GM18519 (cell line): ENCODE measurements around the gene TACR2.

Source experiments
- ATAC-seq: cut with Tn5 transposase; IDR thresholded peaks from one replicate; pipeline ENCODE4 v1.9.1; 2021; ENCODE audit warnings: mild to moderate bottlenecking, moderate library complexity; ENCODE audit not compliant: unreplicated experiment, low FRiP score

Gene TACR2

DNA sequence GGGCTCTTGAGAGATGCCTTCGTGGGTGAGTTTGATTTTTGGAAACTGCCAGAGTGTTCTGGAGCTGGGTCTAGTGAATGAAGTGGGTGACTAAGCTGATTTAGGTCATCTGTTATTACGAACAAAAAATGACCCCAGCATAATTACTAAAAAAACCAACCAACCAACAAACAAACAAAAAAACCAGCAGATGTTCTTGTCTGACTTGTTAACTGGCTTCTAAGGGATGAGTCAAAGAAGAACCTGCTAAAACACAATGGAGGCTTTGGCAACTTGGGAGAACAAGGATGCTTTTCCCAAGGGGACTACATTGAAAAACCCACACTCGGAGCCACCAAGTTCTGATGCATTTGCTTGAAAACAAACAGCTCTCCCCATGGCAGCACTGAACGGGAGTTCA, 11.5 kb downstream of the TACR2 start:
- no peak for ATAC-seq

DNA sequence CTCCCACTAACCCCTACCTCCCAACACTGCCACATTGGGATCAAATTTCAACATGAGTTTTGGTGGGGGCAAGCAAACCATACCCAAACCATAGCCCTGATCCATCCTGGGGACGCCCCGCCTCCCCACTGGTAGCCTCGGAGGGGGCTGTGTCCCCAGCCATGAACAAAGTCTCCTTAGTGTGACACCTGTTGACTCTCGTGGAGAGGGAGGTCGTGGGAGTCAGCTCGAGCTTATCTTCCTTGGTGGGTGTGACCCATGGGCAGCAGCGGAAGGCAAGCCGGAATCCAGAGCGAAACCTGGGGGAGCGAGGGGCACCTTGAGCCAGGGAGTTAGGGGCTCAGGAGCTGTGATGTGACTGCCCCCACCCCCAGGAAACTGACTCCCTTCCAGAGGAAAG, 11.9 kb downstream of the TACR2 start:
- no peak for ATAC-seq

DNA sequence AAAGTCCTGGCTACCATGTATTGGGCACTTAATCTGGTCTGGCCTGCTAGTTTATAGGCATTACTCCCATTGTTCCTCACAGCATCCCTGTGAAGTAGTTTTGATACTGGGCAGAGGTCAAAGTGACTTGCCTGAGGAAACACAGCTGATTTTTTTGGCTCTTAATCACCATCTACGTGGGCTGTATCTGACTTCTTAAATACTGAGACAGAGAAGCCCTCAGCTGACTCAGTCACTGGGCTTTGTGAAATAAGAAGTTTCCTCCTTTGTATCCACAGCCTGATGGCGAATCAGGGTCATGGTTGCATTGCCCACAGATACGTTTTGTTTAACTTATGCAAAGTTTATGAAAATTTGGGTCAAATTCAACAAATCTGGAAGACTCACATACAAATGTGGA, 13.2 kb downstream of the TACR2 start:
- ATAC-seq, result no peak

DNA sequence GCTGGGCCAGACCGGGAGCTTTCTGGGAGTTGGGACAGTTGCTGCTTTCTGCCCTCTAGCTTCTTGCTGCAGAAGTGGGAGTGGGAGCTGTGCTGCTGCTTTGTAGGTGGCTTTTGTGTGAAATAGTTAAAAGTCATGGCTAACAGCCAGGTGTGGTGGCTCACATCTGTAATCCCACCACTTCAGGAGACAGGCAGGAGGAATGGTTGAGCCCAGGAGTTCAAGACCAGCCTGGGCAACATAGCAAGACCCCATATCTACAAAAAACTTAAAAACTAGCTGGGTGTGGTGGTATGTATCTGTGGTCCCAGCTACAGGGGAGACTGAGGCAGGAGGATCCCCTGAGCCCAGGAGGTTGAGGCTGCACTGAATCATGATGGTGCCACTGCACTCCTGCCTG, 13.7 kb downstream of the TACR2 start:
- no peak for ATAC-seq

DNA sequence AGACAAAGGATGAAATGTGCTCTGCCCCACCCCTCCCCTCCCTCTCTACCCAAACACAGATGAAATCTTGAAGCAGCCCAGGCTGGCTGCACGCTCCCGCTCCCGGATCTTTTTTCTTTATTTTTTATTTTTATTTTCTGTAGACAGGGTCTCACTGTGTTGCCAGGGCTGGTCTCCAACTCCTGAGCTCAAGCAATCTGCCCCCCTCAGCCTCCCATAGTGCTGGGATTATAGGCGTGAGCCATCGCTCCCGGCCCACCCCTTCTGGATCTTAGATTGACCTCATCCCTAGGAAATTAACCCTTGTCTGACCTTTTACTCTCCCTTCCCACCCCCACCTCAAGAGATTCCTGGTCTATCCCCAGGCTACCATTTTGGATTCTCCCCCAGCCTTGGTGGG, 14.3 kb downstream of the TACR2 start:
- no peak for ATAC-seq

DNA sequence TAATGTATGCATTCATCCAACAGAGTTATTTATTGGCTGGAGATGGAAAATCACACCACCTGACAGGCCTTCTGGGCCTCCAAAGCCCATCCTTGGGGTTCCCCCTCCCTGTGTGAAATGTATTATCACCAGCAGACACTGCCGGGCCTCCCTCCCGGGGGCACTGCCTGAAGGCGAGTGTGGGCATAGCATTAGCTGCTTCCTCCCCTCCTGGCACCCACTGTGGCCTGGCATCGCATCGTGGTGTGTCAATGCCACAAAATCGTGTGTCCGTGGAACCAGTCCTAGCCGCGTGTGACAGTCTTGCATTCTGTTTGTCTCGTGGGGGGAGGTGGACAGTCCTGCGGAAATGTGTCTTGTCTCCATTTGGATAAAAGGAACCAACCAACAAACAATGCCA, 15.3 kb downstream of the TACR2 start:
- ATAC-seq, result no peak

DNA sequence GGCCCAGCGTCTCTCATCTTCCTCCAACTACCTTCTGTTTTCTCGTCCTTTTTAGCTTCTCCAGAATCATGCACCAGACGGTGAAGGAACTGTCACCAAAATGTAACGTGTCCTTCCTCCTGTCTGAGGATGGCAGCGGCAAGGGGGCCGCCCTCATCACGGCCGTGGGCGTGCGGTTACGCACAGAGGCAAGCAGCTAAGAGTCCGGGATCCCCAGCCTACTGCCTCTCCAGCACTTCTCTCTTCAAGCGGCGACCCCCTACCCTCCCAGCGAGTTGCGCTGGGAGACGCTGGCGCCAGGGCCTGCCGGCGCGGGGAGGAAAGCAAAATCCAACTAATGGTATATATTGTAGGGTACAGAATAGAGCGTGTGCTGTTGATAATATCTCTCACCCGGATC, 15.8 kb downstream of the TACR2 start:
- no peak for ATAC-seq

DNA sequence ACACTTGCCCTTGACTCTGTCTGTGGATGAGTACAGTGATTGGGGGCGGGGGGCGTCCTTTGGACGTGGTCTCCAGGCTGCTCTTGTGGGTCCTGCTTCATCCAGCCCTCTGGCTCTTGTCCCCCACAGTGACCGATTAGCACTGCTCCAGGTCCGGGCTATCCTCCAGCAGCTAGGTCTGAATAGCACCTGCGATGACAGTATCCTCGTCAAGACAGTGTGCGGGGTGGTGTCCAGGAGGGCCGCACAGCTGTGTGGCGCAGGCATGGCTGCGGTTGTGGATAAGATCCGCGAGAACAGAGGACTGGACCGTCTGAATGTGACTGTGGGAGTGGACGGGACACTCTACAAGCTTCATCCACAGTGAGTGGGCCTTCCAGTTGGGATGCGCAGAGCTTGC, 18.3 kb downstream of the TACR2 start:
- ATAC-seq, result no peak

DNA sequence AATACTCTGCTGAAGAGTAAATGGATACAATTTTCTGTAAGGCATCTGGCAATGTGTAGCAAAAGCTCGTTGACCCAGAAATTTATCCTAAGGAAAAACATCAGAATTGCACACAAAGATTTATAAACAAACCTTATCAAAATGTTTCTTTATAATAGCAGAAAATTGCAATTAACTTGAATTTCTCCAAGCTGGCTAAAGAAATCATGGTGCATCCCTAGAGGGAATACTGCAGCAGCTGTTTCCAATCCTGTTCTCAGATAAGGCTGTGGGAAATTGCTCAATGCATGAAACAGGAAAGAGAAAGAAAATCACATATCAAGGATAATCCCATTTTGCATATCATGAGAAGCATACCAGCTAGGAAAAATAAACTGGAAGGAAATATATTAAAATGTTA, 18.7 kb downstream of the TACR2 start:
- ATAC-seq, result no peak

DNA sequence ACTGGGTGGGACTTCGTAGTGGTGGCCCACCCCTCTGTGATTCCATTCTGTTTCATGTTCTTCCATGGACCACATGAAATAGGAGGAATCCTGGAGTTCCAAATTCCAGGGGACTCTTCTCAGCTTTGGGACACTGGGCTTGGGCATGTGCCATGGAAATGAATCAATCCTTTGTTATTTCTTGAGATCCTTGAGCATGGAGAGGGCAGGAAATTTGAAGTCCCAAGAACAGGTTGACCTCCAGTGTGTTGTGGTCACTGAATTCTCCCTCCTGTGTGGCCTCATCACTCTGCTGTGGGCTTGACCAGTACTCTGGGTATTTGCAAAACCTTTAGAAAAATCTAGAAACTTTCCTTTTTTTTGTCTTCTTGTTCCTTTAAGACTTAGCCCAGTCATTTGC, 22.7 kb downstream of the TACR2 start:
- ATAC-seq, result no peak

DNA sequence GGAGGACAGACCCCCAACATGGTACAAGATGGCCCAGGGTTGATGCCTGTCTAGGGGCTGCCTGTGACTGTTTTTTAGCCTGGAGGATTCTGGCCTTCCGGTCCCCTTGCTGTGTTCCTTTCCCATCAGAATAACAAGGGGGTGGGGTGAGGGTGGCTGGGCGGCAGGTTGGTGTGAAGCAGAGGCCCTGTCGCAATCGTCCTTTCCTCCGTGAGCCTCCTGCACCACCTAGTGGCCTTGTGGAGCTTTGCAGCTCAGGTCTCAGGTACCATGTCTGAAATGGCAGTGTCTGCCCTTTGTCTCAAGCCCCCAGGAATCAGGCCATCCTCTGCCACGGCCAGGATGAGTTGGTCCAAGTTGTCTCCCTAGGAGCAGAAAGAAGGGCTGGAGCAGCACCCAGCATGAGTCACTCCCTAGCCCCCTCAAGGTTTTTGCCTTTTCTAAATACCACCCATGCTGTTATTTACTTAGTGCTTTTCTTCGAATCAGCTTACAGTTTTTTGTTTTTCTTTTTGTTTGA, 24.2 kb downstream of the TACR2 start:
- ATAC-seq, result no peak

DNA sequence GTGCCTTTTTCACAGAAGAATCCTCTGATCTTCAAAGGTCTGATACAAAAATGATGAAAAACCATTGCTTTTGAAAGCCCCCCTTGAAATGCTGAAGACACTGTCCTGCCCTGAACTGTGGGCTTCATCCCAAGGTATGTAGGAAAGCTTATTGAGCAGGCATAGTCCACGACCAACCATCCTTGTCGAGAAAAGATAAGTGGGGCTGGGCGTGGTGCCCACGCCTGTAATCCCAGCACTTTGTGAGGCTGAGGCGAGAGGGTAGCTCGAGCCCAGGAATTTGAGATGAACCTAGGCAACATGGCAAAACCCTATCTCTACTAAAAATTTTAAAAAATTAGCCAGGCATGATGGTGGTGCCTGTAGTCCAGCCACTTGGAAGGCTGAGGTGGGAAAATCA, 25.6 kb downstream of the TACR2 start:
- ATAC-seq, result no peak

DNA sequence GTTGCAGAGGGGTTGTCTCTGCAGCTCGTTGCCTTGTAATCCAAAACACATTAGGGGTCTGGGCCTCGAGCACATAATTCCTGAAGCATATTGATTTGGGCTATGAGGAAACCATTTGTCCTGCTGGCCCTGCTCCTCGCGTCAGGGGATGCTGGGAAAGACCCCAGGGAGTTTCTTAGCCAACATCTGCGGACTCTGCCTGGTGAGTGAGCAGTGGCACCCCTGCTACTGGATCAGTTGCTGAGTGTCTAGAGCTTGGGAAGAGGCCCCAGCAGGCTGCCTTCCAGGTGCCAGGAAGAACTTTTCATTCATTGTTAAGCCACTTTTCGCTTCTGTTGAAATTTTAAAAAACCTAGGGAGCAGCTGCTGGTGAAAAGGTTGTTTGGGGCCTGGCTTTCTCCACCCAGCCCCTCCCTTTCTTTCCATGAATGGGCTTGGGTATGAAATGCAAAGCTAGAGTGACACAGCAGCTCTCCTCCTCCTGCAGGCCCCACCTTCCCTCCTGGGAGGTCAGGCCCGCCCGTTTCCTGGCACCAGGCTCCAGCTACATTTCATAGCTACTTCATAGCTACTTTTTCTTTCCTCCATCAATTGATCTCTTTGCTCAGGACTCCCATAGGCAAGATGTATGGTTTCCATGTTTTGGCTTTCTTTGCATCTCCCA, 26.8 kb downstream of the TACR2 start:
- no peak for ATAC-seq

DNA sequence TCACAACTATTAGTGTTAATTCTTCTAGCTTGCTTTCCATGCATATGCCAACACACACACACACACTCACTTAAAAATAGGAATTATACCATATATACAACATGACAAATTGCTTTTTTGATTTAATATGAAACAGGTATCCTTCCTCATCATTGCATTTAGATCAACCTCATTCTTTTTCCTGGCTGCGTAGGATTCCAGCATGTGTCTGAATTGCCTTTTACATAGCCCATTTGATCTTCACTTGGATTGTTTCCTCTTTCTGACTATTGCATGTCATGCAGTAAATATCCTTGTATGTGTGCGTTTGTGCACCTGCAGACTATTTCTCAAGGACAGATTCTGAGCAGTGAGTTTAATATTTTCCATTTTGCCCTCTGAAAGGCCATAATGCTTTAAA, 28.2 kb downstream of the TACR2 start:
- ATAC-seq, result no peak

DNA sequence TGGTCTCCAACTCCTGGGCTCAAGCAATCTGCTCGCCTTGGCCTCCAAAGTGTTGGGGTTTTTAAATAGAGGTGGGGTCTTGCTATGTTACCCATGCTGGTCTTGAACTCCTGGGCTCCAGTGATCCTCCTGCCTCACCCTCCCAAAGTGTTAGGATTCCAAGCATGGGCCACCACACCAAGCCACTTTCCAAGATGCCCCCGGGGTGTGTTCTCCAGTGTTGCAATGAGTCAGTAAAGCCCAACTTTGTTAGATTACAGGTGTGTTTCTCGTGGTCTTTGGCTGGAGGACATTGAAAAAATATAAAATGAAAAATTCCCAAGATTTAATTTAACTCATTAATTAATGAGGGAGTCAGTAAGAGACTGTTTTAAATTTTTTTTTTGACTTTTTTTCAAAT, 29.2 kb downstream of the TACR2 start:
- ATAC-seq, result no peak

DNA sequence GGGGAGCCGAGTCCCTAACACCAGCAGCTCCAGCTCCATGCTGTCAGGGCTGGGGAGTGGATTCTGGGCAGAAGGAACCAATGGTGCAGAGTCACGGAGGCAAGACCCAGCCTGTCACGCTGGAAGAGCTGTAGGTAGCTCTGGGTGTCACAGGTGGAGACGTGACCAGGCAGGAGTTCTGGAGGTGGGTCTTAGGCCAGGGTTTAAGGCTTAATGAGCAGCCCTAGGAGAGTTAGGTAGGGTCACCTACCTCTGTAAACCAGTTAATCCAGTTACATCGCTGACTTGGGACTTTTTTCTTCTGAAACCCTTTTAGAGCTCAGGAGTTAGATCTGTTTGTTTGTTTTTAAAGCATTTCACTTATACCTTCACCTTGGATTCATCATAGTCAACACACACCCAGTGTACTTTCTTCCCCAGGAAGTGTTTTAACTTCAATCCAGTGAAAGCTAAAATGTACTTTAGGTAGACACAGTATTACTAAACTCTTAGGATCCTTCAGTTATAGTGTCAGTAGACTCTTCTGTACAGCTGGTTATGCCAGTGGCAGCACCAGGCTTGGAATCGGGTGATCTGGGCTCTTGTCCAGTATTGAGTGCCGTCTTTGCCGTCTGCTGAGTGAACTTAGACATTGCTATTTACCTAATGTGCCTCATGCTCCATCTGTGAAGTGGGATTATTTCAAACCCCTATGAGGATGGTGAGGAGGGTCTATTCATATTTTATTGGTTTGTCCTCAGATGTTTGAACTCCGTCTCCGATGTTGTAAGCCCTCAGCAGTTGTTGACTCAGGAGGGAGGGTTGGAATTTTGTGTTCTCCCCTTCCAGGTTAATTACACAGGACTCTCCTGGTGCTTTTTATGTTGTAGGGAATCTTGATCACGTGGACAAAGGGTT, 31.0 kb downstream of the TACR2 start:
- no peak for ATAC-seq

DNA sequence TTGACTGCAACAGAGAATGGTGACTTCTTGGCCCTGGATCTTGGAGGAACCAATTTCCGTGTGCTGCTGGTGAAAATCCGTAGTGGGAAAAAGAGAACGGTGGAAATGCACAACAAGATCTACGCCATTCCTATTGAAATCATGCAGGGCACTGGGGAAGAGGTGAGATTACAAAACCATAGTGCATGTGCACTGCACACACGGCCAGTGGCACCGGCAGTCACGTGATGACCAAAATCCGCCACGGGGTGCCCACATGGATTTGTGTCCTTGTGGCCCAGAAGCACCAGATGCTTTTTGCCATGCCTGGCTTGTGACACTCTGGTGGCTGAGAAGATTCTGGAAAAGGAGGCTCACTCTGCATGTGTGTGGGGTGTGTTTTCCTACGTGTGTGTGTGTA, 32.4 kb downstream of the TACR2 start:
- ATAC-seq, result no peak

DNA sequence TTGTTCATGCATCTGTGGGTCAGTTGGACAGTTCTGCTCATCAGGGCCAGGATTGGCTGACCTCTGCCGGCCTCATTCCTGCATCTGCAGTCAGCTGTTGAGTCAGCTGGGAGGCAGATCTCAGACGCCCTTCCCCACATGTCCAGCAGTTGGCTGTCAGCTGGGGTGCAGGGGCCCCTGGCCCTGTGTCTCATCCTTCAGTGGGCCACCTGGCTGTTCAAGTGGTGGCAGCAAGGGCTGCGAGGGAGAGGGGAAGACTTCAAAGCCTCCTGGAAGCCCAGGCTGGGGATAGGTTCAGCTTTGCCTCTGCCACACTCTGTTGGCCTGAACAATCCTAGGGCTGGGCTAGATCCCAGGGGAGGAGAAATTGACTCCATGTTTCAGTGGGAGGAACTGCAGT, 33.2 kb downstream of the TACR2 start:
- ATAC-seq, result no peak

DNA sequence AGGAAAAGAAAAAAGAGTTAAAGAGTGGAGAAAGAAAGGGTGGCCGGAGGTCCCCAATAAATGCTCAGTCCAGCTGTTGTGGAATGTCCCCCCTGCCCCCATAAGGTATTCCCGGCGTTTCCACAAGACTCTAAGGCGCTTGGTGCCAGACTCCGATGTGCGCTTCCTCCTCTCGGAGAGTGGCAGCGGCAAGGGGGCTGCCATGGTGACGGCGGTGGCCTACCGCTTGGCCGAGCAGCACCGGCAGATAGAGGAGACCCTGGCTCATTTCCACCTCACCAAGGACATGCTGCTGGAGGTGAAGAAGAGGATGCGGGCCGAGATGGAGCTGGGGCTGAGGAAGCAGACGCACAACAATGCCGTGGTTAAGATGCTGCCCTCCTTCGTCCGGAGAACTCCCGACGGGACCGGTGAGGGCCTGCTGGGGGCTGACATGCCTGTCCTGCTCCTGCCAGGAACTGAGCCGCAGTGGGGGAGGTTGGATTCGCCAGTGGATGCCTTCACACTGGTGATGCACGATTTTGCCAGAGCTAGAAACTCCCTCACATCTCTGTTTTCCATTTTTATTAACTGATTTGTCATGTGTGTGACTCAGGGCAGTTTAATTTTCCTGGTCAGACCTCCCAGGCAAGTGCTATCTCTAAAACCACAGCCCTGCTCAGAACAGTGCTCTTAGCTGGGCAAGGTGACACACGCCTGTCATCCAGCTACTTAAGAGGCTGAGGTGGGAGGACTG, 34.2 kb downstream of the TACR2 start:
- no peak for ATAC-seq

DNA sequence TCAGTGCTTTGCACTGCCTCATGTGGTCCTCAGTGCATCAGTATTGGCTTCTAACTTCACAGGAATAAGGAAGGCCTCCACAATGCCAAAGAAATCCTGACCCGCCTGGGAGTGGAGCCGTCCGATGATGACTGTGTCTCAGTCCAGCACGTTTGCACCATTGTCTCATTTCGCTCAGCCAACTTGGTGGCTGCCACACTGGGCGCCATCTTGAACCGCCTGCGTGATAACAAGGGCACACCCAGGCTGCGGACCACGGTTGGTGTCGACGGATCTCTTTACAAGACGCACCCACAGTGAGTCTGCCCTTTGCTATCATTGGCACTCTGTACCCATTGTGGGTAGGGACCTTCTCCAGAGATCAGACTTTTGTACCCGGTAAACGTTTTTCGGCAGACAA, 36.9 kb downstream of the TACR2 start:
- no peak for ATAC-seq

DNA sequence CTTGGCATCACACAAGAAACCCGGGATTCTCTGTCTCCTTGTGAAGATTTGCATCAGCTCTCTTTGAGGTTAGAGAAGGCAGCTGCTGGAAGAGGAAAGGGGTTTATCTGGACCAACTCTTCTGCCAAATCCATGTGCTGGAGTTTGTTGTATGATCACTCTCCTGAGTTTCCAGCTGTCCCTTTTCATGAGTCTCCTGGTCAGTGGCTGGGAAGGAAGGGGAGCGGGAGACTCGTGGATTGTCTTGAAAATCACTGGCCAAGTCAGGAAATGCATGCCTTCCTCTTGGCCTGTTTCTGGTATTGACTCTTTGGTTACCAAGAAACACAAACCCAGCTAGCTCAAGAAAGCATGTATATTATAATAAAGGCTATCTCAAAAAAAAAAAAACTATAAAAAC, 38.8 kb downstream of the TACR2 start:
- no peak for ATAC-seq
